Mesenchymal stem cell (in vitro differentiated cells and primary cell): ENCODE data around the gene PLAAT1.

Experiments
- DNase-seq: peaks from one replicate; pipeline ENCODE4 v3.0.0-alpha.2; 2013
- H2AFZ ChIP-seq: one replicate; pipeline ENCODE4 v1.6.1; 2013; ENCODE audit warnings: low read depth, mild to moderate bottlenecking, control low read depth, inconsistent platforms, low read length, moderate library complexity
- H2AK5ac ChIP-seq: 2 replicates; pipeline ENCODE4 v1.6.1; 2013; ENCODE audit warnings: low read length, moderate library complexity, mild to moderate bottlenecking, inconsistent platforms; ENCODE audit not compliant: severe bottlenecking
- H2BK120ac ChIP-seq: one replicate; pipeline ENCODE4 v1.6.1; 2013; ENCODE audit warnings: low read depth, mild to moderate bottlenecking, inconsistent platforms, low read length, moderate library complexity
- H2BK12ac ChIP-seq, 2 experiments: one replicate each; pipeline ENCODE4 v1.6.1; 2013; ENCODE audit warnings: inconsistent platforms in 2 of 2, low read length in 2 of 2, mild to moderate bottlenecking in 2 of 2, moderate library complexity in 2 of 2, control low read depth in 1 of 2
- H2BK15ac ChIP-seq: one replicate; pipeline ENCODE4 v1.6.1; 2013; ENCODE audit warnings: mild to moderate bottlenecking, low read depth, inconsistent platforms; ENCODE audit not compliant: poor library complexity, severe bottlenecking
- H2BK5ac ChIP-seq: 2 replicates; pipeline ENCODE4 v1.6.1; 2013; ENCODE audit warnings: low read depth, mild to moderate bottlenecking, low read length, control low read depth, inconsistent platforms; ENCODE audit not compliant: poor library complexity, severe bottlenecking
- H3K14ac ChIP-seq, 2 experiments: one replicate each; pipeline ENCODE4 v1.6.1; 2013; ENCODE audit warnings: inconsistent platforms in 2 of 2, low read length in 2 of 2, control low read depth in 1 of 2, mild to moderate bottlenecking in 1 of 2, moderate library complexity in 1 of 2
- H3K18ac ChIP-seq, 2 experiments: one replicate each; pipeline ENCODE4 v1.6.1; 2013; ENCODE audit warnings: inconsistent platforms in 2 of 2, low read length in 2 of 2, control low read depth in 1 of 2, low read depth in 1 of 2, mild to moderate bottlenecking in 1 of 2
- H3K23ac ChIP-seq, 2 experiments: one replicate each; pipeline ENCODE4 v1.6.1; 2013; ENCODE audit warnings: inconsistent platforms in 2 of 2, low read length in 2 of 2, mild to moderate bottlenecking in 2 of 2, moderate library complexity in 2 of 2, control low read depth in 1 of 2
- H3K27ac ChIP-seq: 2 replicates; pipeline ENCODE4 v1.5.1; 2013; ENCODE audit warnings: mild to moderate bottlenecking, moderate library complexity, low read length, control low read depth, inconsistent platforms; ENCODE audit not compliant: poor library complexity, severe bottlenecking
- H3K27me3 ChIP-seq, 2 experiments: 2 replicates each; pipeline versions ENCODE4 v1.6.1 to v1.7.0; 2013; ENCODE audit warnings: low read length in 2 of 2, mild to moderate bottlenecking in 2 of 2, moderate library complexity in 2 of 2, control low read depth in 1 of 2, inconsistent platforms in 1 of 2; ENCODE audit not compliant: control insufficient read depth in 1 of 2, insufficient read depth in 1 of 2
- H3K36me3 ChIP-seq, 2 experiments: 2 replicates each; pipeline versions ENCODE4 v1.6.1 to v1.7.0; 2013; ENCODE audit warnings: low read length in 2 of 2, control low read depth in 1 of 2, inconsistent platforms in 1 of 2, low read depth in 1 of 2, mild to moderate bottlenecking in 1 of 2; ENCODE audit not compliant: insufficient read depth in 2 of 2, control insufficient read depth in 1 of 2
- H3K4ac ChIP-seq, 2 experiments: one replicate each; pipeline ENCODE4 v1.6.1; 2013; ENCODE audit warnings: inconsistent platforms in 2 of 2, low read length in 2 of 2, mild to moderate bottlenecking in 2 of 2, moderate library complexity in 2 of 2, control low read depth in 1 of 2, low read depth in 1 of 2
- H3K4me1 ChIP-seq: 2 replicates; pipeline ENCODE4 v1.6.1; 2013; ENCODE audit warnings: low read depth, low read length, control low read depth; ENCODE audit not compliant: control insufficient read depth, insufficient read depth
- H3K4me2 ChIP-seq: 2 replicates; pipeline ENCODE4 v1.6.1; 2013; ENCODE audit warnings: low read length, mild to moderate bottlenecking, inconsistent platforms; ENCODE audit not compliant: poor library complexity, severe bottlenecking
- H3K4me3 ChIP-seq, 2 experiments: 2 replicates each; pipeline versions ENCODE4 v1.5.1 to v1.7.0; 2013; ENCODE audit warnings: low read length in 2 of 2, mild to moderate bottlenecking in 2 of 2, control low read depth in 1 of 2, low read depth in 1 of 2; ENCODE audit not compliant: insufficient read depth in 1 of 2
- H3K79me1 ChIP-seq: replicated peaks from 2 replicates; pipeline ENCODE4 v1.6.1; 2013; ENCODE audit warnings: mild to moderate bottlenecking, control low read depth, low read length, inconsistent platforms; ENCODE audit not compliant: poor library complexity, severe bottlenecking
- H3K9ac ChIP-seq: 2 replicates; pipeline ENCODE4 v1.7.0; 2013; ENCODE audit warnings: mild to moderate bottlenecking, low read length, moderate library complexity
- H3K9me3 ChIP-seq: 2 replicates; pipeline ENCODE4 v1.7.0; 2013; ENCODE audit warnings: mild to moderate bottlenecking, low read length; ENCODE audit not compliant: control insufficient read depth
- H4K8ac ChIP-seq: one replicate; pipeline ENCODE4 v1.6.1; 2013; ENCODE audit warnings: inconsistent platforms, mild to moderate bottlenecking, low read length, moderate library complexity
- H4K91ac ChIP-seq: one replicate; pipeline ENCODE4 v1.6.1; 2013; ENCODE audit warnings: mild to moderate bottlenecking, low read length, inconsistent platforms
- WGBS: methylation state at CpG from one replicate; pipeline ENCODE4 v1.1.7; 2013; ENCODE audit warnings: mixed read lengths; 5-methylcytosine and 5-hydroxymethylcytosine counted together

PLAAT1 gene

DNA sequence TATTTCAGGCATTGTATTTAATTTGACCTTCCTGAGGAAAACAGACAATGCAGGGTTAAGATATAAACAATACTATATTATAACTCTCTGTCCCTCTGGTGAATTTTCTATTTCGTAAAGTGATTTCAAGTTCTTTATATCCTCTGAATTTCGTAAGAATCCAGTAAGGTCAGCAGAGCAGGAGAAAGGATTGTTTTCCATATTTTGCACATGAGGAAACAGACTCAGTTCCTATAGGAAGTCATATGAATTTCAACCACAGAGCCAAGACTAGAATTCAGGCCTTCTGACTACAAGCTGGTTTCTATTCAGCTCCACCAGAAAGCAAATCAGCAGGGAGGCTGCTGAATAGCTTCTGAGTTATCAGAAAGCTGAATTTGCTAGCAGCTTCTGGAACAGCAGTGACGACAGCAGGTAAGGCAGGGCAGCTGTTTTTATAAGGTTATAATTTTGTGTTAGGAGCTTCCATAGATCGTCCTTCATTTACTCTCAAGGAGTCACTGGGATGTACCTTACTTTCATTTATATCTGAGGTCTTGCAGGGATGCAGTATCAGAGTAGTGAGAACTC is 11.1 kb upstream of the PLAAT1 start:
- no peak overlapping the region for H3K4ac ChIP-seq
- no peak overlapping the region for H4K8ac ChIP-seq
- 83% methylated on average over 4 of the region's 4 CpGs for WGBS
- H3K79me1 ChIP-seq = no peaks in the 10 kb centered on the region
- no peak overlapping the region for H3K23ac ChIP-seq
- no peaks in the 10 kb centered on the region for H3K9me3 ChIP-seq
- no peak overlapping the region for H2AFZ ChIP-seq
- no peak for DNase-seq
- H3K27ac ChIP-seq = no peak overlapping the region
- no peak overlapping the region for H2BK12ac ChIP-seq
- no peak overlapping the region for H3K9ac ChIP-seq
- no peak overlapping the region for H3K4me3 ChIP-seq
- no peak overlapping the region for H3K14ac ChIP-seq
- no peak overlapping the region for H3K18ac ChIP-seq
- no peaks in the 10 kb centered on the region for H3K36me3 ChIP-seq
- no peaks in the 10 kb centered on the region for H3K4me1 ChIP-seq
- H2AK5ac ChIP-seq = no peak overlapping the region
- no peak overlapping the region for H2BK5ac ChIP-seq
- H3K4me2 ChIP-seq = no peak overlapping the region
- no peak overlapping the region for H2BK15ac ChIP-seq
- no peak overlapping the region for H4K91ac ChIP-seq
- H2BK120ac ChIP-seq = no peak overlapping the region
- H3K27me3 ChIP-seq = peaks cover 0 to 9% of the 10 kb centered on the region in 2 experiments

DNA sequence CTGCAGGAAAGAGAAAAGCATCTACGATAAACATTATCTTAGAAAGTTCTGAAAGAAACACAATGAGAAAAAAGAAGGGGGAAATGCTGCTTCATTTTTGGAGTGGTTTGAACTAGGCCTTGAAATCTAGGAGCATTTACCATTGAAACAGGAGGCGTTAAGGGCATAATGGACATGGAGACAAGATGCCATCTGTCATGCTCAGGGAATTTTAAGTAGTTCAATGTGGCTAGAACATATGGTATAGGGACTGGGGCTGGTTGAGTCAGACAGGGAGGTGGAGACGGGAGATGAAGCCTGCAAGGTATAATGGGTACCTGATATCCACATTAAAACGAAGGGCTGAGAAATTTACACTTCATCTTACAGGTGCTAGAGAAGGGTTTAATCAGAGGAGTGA is 10.4 kb upstream of the PLAAT1 start:
- no peak overlapping the region for H2BK12ac ChIP-seq
- no peak overlapping the region for H3K4me2 ChIP-seq
- H3K4me1 ChIP-seq = no peaks in the 10 kb centered on the region
- WGBS = 79% methylated on average over 4 of the region's 4 CpGs
- H3K18ac ChIP-seq = no peak overlapping the region
- DNase-seq = no peak
- H3K9me3 ChIP-seq = no peaks in the 10 kb centered on the region
- no peak overlapping the region for H2AFZ ChIP-seq
- no peak overlapping the region for H3K23ac ChIP-seq
- H3K4me3 ChIP-seq = no peak overlapping the region
- H3K27ac ChIP-seq = no peak overlapping the region
- no peak overlapping the region for H4K91ac ChIP-seq
- H3K36me3 ChIP-seq = no peaks in the 10 kb centered on the region
- no peak overlapping the region for H2BK120ac ChIP-seq
- H3K4ac ChIP-seq = no peak overlapping the region
- no peak overlapping the region for H3K14ac ChIP-seq
- no peak overlapping the region for H2BK15ac ChIP-seq
- no peak overlapping the region for H4K8ac ChIP-seq
- H3K79me1 ChIP-seq = no peaks in the 10 kb centered on the region
- no peak overlapping the region for H2AK5ac ChIP-seq
- no peak overlapping the region for H2BK5ac ChIP-seq
- H3K9ac ChIP-seq = no peak overlapping the region
- peaks cover 0 to 9% of the 10 kb centered on the region in 2 experiments for H3K27me3 ChIP-seq

DNA sequence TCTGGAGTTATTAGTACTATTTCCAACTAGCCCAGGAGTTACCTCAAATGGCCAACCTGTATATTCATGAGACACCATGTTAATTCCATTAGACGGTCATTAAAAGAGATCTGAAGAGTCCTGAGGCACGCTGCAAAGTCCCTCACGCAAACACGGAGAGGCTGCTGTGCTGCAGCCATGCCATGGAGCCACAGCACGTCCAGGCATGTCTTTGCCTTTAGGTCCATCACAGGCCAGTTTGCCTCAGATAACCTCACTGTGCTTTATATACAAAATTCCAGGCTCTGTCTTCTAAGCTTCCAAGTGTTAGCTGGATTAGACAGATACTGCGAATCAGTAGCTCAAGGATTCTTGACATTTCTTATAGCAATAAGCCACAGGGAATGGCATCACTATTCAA is 9.8 kb upstream of the PLAAT1 start:
- peaks cover 0 to 9% of the 10 kb centered on the region in 2 experiments for H3K27me3 ChIP-seq
- no peak overlapping the region for H2AK5ac ChIP-seq
- WGBS = 84% methylated on average over 6 of the region's 6 CpGs
- H3K79me1 ChIP-seq = no peaks in the 10 kb centered on the region
- no peaks in the 10 kb centered on the region for H3K36me3 ChIP-seq
- no peak overlapping the region for H3K4me3 ChIP-seq
- no peak overlapping the region for H3K9ac ChIP-seq
- H2BK5ac ChIP-seq = no peak overlapping the region
- no peak overlapping the region for H3K4me2 ChIP-seq
- no peak overlapping the region for H3K18ac ChIP-seq
- H3K4me1 ChIP-seq = no peaks in the 10 kb centered on the region
- no peaks in the 10 kb centered on the region for H3K9me3 ChIP-seq
- no peak overlapping the region for H4K91ac ChIP-seq
- no peak overlapping the region for H3K27ac ChIP-seq
- H3K4ac ChIP-seq = no peak overlapping the region
- DNase-seq = no peak
- no peak overlapping the region for H2BK15ac ChIP-seq
- H2BK120ac ChIP-seq = no peak overlapping the region
- no peak overlapping the region for H2BK12ac ChIP-seq
- no peak overlapping the region for H3K23ac ChIP-seq
- no peak overlapping the region for H3K14ac ChIP-seq
- H4K8ac ChIP-seq = no peak overlapping the region
- H2AFZ ChIP-seq = no peak overlapping the region

DNA sequence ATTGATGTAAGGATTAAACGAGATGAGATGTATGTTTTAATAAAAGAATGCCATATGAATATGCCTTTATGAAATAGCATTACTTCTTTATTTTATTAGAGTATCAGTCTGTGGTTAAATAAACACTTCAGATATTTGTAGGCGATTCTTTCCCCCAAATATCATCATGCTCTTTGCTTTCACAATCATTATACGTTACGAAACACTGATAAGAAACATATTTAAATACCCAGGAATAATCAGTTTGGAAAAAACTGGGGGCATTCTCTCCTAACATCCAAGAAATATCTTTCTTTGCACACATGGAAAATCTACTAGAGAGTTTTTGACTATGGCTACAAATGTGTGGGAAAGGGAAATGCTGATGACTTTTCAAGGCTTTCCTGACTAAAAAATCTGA is 4.4 kb upstream of the PLAAT1 start:
- no peak overlapping the region for H3K4me2 ChIP-seq
- DNase-seq = no peak
- no peak overlapping the region for H3K4me3 ChIP-seq
- no peak overlapping the region for H2AK5ac ChIP-seq
- H3K36me3 ChIP-seq = no peaks in the 10 kb centered on the region
- no peak overlapping the region for H2BK12ac ChIP-seq
- no peak overlapping the region for H2BK5ac ChIP-seq
- H3K27ac ChIP-seq = no peak overlapping the region
- H2BK15ac ChIP-seq = no peak overlapping the region
- no peak overlapping the region for H3K4ac ChIP-seq
- H3K4me1 ChIP-seq = peaks cover 10% of the 10 kb centered on the region
- H4K91ac ChIP-seq = no peak overlapping the region
- no peak overlapping the region for H3K14ac ChIP-seq
- peaks cover 3 to 8% of the 10 kb centered on the region in 2 experiments for H3K27me3 ChIP-seq
- H2BK120ac ChIP-seq = no peak overlapping the region
- no peak overlapping the region for H4K8ac ChIP-seq
- no CpG with 5 or more reads among the region's 4 CpGs for WGBS
- no peak overlapping the region for H3K18ac ChIP-seq
- no peaks in the 10 kb centered on the region for H3K9me3 ChIP-seq
- no peak overlapping the region for H3K23ac ChIP-seq
- no peak overlapping the region for H3K9ac ChIP-seq
- no peaks in the 10 kb centered on the region for H3K79me1 ChIP-seq
- H2AFZ ChIP-seq = no peak overlapping the region
